Limb (tissue), 2 donors: ENCODE results near the gene GPSM1.
A peak's percentile ranks its signal among the peaks of the same experiment; 100 is the strongest.
"Not testable (repeated sequence)": the region's sequence is repeated elsewhere in the genome, so short reads cannot be mapped to it uniquely, and the experiment has no call there.

ENCODE experiments used
- DNase-seq, 2 donors: peaks; one replicate each; pipeline ENCODE4 v3.0.0-alpha.2; 2016; ENCODE audit errors: extremely low spot score in 2 of 2

GPSM1 gene

DNA sequence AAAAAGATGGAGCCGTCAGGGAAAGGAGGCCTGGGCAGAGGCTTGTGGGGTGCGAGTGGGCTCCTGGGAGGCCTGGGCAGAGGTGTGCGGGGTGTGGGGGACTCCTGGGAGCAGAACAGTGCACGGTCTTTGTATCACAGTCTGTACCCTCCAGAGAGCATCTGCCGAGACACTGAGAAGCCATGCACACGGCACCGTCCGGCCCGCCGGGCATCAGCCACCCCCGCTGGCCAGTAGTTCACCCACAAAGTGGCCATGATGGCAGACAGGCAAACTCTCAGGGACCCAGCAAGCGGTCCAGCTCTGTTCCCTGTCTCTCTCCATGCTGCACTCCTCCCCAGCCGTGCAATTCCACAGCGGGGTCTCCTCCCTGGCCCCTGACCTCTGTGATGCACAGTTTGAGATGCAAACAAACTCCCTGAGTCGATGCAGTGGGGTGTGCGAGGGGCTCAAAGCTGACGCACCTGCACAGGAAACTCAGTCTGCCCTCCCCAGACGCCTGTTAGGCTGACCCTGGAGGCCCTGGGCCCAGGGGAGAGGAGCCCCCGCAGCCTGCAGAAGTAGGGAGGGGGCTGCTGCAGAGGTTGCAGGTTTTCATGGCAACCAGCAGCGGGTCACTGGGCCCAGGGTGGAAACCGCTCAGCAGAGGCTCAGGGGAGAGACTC is 9.1 kb upstream of the GPSM1 start:
- no peak for DNase-seq

DNA sequence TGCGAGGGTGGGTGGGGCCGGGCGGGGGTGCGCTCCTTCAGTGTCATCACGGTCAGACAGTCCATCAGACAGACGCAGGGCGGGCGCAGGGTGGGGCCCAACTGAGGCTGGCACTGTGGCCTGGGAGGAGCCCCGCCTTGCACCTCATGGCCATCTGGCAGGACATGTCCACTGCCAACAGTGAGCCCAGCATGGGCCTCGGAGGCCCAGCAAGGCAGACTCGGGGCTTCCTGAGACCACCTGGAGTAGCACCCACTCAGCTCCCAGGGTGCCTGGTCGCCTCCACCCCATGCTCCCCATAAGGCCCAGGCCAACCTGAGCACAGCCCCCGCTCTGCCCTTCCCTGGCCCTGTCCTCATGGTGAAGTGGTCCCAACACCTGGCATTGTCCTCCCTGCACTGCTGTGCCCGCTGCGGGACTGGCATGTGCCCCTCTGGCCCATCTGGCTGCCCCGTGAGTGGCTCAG is 8.5 kb upstream of the GPSM1 start:
- DNase-seq: no peak

DNA sequence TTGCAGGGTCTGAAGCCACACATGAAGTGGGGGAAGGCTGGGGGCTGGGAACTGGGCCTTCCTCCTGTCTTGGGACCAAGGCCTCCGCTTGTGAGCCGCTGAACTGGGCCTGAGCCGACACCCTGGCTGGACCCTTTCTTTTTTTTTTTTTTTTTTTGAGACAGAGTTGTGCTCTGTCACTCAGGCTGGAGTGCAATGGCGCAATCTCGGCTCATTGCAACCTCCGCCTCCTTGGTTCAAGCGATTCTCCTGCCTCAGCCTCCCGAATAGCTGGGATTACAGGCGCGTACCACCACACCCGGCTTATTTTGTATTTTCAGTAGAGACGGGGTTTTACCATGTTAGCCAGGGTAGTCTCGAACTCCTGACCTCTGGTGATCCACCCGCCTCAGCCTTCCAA is 8.1 kb upstream of the GPSM1 start:
- DNase-seq: not testable (repeated sequence)

DNA sequence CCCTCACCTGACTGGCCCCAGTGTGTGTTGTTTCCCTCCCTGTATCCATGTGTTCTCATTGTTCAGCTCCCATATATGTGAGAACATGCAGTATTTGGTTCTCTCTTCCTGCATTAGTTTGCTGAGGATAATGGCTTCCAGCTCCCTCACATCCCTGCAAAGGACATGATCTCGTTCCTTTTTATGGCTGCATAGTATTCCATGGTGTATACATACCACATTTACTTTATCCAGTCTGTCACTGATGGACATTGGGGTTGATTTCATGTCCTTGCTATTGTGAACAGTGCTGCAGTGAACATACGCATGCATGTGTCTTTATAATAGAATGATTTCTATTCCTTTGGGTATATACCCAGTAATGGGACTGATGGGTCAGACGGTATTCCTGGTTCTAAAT is 7.4 kb upstream of the GPSM1 start:
- DNase-seq: not testable (repeated sequence)

DNA sequence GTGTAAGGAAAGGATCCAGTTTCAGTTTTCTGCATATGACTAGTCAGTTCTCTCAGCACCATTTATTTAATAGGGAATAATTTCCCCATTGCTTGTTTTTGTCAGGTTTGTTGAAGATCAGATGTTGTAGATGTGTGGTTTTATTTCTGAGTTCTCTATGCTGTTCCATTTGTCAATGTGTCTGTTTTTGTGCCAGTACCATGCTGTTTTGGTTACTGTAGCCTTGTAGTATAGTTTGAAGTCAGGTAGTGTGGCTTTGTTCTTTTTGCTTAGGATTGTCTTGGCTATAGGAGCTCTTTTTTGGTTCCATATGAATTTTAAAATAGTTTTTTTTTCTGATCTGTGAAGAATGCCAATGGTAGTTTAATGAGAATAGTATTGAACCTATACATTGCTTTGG is 6.4 kb upstream of the GPSM1 start:
- not testable (repeated sequence) for DNase-seq

DNA sequence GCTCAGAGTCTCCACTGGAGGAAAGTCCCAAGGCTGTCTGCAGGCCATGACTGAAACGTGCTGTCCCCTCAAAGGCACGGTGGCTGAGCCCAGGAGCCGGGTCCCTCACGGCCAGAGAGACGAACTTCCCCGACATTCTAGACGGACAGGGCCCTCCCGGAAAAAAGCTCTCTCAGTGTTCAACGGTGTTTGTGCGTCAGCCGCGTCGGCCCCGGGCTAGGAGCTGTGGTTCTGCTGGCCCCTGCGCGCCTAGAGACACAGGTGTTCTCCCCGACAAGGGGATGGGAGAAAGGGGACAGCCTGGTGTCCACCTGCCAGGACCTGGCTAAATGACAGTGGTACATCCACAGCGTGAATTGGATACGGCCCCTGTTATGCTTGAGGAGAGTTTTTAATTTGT is 5.8 kb upstream of the GPSM1 start:
- DNase-seq: no peak

DNA sequence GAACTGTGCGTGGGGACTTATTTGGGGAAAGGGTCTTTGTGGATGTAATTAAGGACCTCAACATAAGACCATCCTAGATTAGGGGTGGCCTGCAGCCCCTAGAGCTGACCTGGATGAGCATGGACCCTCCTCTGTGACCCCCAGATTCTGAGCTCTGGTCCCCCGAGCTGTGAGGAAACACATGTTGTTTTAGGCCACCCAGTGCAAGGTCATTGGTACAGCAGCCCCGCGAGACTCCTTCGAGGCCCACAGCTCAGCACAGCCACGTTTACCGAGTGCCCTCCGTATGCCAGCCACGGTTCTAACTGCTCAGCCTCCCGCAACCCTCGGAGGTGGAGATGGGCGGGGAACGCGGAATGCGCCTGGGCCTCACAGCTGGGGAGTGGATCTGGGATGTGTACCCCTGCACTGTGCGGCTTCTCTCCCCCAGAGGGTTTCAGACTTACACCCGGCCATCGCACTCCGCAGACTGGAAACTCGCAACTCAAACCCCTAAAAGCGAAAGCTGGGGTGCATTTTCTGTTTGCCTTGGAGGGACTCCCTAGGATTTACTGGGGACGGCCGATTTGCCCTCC is 4.5 kb upstream of the GPSM1 start:
- no peak for DNase-seq

DNA sequence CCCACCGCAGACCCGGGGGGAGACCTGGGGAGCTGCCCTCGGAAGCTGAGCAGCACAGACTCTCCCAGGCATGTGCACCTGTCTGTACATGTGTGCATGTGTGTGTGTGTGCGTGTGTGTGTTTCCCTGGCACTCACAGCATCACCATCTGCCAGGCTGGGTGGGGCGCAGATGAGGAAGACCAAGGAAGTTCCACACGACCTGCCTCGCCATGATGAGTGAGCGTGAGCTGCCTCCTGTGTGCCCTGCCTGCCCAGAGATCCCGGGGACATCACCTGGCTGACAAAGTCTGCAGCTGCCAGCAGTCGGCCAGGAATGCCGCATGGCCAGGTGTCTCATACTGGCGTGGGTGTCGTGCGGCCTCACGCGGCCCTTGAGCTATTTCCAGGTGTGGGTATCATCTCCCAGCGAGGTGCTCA is 4.0 kb upstream of the GPSM1 start:
- no peak for DNase-seq

DNA sequence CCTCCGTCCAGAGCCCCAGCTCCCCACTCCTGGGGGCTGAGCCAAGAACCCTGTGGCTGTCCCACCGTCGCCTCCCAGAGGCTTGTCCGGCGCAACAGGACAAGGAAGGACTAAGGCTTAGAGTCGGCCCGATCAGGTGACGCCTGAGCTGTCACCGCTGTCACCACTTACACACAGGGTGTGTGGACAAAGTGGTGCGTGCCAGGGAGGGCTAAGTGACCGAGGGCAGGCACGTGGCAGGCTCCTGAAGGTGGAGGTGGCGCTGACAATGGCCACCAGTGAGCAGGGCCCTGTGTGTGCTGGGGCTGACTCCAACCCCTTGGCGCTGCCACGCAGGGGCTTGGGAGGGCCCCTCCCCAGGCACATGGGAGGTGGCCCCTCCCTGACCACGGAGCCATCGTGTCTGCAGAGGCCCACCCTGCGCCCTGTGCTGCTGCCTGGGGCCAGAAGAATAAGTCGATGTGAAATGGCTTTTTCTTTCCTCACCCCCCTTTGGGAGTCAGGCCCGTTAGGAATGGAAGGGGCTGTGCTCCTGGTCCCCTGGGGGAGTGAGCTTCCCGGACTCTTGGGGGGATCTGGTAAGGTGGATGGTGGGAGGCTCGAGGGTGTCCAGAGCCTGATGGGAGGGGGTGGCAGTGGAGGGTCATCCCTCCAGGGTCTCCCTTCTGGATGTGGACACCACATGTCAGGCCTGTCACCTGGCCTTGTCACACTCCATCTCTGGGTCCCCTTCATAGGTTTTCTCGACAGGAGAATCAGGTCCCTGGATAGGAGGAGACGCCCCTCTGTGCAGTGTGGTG is 2.6 kb upstream of the GPSM1 start:
- DNase-seq: no peak

DNA sequence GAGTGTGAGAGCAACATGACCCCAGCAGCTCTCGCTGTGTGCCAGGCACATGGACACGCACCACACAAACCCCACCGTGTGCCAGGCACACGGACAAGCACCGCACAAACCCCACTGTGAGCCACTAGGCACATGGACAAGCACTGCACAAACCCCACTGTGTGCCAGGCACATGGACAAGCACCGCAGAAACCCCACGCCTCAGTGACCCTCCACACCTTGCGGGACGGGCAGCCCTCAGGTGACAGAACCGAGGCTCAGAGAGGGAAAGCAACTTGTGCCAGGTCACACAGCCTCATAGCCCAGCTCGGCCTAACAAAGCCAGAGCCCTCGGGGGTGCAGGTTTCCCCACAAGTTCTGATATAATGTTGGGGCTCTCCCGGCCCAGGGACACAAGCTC is 2.0 kb upstream of the GPSM1 start:
- no peak for DNase-seq

DNA sequence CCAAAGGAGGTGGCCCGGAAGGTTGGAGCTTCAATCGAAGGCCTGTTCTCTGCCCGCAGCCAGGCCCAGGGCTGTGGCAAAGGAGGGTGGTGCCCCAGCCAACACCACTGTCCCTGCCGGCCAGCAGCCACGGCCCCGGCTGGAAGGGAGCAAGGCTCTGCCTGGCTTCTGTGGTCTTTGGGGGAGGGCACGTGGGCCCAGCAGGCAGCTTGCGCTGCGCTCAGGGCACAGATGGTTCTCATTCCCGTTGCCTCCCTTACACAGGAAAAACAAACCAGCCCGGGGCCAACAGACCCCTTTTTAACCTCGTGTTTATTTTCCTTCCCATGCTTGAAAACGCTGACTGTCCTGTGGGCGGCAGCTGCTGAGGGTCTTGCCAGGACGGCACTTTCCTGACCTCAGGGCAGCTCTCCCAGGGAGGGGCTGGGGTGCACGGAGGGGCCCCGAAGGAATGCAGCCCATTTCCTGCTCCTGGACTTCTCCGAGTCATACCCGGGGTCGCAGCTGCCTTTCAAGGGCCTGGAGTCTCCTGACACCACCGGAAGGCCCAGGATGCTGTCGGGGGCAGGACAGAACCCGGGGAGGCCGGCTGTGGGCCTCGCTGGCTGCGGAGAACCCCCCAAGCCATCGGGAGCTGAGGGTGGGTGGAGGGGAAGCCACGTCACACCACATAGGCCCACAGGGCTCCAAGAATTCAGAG is 1.1 kb upstream of the GPSM1 start:
- DNase-seq: peak; percentile 65 to 69

DNA sequence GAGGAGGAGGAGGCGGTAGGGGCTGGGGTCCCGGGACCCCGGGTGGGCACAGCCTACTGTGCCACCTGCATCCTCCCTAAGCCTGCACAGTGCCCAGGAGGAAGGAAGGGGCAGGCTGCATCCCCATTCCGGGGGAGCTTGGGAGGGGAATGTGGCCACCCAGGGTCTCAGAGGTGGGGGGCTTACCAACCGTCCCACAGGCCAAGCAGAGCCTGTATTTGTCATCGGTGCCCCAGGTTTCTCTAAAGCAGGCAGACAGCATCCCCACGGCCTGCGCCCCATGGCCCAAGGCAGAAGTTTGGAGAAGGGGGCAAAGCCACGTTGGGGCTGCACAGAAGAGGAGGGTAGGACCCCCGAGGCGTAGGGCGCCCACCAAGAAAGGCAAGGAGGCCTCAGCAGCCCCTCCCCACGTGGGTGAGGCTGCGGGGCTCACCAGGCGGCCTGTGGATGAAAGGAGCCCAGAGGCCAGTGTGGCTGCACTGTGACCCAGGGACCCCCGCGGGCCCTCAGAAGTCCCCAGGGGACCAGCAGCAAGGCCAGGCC is 507 bp upstream of the GPSM1 start:
- no peak for DNase-seq

DNA sequence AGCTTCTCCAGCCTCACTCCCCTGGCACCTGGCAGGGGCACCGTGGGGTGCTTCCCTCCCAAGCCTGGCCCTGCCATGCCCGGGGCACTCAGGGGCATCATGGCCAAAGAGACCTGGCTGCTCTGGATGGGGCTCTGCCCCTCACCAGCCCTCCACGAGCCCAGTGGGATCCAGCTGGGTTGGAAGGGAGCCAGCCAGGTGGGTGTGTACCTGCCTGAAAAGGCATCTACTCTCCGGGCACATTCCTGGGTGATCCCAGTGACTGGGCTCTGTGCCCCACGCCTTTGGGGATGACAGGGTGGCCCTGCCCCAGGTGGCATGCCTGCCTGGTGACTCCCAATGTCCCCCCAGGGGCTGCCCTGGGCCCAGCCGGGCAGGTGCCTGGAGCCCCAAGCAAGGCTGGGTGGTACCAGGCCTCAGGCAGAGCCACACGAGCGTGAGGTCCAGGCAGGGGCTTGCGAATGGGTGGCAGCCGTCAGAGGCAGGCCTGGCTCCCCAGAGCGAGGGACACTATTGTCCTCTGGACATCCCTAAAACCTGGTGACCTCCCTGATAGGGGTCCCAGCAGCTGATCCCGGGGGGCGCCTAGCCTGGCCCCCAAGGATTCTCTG is 777 bp downstream of the GPSM1 start:
- peak in 1 of 2 donors; percentile 73 for DNase-seq

DNA sequence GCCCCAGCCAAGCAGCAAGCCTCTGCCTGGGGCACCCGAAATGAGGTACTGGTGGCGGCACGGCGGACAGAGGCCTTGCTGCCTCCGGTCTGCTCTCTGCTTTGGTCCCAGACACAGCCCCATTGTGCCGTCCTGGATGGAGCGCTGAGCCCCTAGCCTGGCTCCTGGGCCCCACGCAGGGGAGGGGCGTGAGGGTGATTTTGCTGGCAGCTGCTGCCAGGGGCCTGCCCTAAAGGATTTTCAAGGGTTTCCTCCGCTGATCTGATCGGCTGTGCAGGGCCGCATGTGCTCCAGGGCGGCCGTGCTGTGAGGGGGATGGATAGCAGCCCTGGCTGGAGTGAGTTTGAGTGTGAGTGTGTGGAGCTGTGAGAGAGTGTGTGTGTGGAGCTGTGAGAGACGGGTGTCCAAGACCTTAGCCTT is 1.3 kb downstream of the GPSM1 start:
- DNase-seq: peak; percentile 70 to 86

DNA sequence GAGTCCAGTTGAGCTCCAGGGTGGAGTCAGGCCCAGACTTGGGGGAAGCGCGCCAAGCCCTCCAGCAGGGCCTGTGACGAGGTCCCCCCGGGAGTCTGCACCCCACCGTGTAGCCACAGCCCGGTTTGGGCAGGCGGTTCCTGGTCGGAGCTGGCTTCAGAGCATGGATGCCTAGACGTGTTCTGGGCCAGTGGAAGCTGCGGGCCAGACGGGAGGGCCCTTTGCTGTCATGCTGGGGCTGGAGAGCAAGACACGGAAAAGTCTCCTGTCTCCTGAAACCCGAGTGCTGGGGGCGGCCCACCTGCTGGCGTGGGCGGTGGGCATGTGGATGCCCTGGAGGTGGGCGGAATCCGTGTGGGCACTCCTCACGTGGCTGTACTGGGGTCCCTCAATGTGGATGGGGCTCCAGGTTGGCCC is 1.9 kb downstream of the GPSM1 start:
- no peak for DNase-seq

DNA sequence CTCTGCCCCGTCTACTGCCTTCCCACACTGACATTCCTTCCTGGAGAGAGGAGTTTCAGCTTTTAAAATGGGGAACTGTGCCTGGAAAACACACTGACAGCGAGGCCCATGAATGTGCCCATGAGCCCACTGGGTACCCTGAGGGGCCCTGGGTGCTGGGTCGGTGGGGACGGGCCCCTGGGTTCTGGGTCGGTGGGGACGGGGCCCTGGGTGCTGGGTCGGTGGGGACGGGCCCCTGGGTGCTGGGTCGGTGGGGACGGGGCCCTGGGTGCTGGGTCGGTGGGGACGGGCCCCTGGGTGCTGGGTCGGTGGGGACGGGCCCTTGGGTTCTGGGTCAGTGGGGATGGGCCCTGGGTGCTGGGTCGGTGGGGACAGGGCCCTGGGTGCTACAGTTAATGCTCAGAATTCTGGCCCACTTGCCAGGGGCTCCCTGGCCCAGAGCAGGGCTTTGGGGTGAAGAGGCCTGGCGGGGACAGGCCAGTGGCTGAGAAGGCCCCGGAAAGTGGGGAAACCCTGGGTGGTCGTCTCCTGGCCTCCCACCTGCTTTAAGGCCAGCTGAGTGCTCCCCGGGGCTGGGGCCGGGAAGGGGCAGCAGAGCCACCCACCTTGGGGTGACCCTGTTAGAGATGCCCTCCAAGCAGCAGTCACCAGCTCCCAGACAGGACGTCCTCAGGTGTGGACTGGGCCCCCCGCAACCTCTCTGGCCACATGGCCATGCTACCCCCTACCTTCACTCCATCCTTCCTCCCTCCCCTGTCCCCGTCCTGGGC is 2.5 kb downstream of the GPSM1 start:
- DNase-seq: no peak

DNA sequence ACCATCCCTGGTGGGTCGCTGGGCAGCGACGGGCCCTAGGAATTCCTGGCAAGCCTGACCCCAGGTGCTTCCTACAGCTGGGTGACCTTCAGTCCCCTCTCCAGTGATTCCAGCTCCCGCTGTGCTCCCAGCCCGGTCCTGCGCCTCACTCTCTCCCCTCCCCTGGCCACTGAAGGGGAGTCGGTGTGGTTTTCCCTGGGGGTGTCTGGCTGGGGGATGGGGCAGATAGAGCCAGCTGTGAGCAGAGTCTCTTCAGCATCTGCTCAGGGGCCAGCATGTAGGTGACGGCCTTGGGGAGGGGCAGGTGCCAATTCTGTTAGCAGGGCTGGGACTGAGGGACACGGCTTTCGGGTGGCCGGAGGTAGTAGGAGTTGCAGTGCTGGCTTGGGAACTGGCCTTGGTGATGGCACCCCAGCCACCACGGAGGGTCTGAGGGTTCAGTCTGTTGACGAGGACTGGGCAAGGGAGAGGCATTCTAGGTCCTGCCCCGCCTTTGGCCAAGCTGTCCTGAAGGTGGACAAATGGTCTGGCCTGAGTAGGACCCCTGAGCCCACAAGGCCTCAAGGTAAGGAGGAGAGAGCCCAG is 3.2 kb downstream of the GPSM1 start:
- no peak for DNase-seq

DNA sequence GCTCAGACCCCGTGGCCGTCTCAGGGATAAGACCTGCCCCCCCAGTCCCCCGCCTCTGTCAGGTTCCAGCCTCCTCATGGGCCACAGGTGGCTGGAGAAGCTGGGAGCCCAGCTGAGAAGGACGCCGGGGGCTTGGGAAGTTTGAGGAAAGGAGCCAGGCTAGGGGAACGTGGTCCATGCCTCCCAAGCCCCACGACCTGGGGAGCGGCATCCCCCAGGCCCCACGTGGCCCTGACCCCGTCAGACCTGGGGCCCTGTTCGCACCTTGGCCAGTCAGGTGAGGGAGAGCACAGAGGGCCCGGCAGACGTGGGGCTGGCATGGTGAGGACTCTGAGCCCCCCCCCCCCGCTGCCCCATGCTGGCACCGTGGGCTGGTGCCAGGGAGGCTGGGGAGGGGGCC is 3.7 kb downstream of the GPSM1 start:
- DNase-seq: no peak

DNA sequence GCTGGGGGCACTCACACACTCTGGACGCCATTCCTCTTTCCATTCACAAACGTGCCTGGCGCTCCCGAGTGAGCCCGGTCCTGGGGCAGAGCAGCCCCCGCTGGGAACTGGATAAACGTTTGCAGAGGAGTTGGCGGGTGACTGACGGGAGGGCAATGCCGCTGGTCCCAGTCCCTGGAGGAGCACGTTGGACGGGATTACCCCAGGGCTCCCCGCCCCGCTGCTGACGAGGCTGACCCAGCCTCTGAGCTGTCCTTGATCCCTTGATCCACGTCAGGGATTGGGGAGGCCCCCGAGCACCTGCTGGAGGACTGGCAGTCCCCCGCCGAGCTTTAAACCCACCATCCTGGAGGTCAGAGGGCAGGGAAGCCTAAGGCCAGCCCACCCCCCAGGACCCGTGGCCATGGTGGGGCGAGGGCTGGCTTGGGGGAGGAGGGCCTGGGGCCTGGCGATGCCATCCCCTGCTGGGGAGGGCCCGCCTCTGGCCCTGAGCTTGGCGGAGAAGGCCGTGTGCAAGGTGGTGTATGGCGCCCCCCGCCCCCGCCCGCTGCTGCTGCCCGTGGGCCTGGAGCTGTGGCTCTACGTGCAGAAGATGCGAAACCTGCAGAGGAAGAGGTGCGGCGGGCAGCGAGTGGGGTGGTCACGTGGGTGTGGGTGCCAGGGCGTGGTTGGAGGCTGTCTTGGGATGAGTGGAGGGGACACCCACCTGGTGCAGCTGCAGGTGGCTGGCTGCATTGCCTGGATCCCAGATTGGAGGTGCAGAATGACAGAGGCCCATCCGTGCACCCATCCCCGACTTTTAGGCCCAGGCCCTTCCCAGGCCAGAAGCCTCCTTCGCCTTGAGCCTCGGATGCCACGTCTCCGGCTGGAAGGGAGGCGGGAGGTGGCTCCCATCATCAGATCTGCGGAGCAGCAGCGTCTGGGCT is 4.5 kb downstream of the GPSM1 start:
- no peak for DNase-seq
